NAMALWA (cell line): ENCODE measurements around the gene KIN.
"Not testable (repeated sequence)": the region's sequence is repeated elsewhere in the genome, so short reads cannot be mapped to it uniquely, and the experiment has no call there.

Experiments used
- DNase-seq: peaks from one replicate; pipeline ENCODE4 v3.0.0-alpha.2; 2015; ENCODE audit warnings: low spot score

The KIN gene

DNA sequence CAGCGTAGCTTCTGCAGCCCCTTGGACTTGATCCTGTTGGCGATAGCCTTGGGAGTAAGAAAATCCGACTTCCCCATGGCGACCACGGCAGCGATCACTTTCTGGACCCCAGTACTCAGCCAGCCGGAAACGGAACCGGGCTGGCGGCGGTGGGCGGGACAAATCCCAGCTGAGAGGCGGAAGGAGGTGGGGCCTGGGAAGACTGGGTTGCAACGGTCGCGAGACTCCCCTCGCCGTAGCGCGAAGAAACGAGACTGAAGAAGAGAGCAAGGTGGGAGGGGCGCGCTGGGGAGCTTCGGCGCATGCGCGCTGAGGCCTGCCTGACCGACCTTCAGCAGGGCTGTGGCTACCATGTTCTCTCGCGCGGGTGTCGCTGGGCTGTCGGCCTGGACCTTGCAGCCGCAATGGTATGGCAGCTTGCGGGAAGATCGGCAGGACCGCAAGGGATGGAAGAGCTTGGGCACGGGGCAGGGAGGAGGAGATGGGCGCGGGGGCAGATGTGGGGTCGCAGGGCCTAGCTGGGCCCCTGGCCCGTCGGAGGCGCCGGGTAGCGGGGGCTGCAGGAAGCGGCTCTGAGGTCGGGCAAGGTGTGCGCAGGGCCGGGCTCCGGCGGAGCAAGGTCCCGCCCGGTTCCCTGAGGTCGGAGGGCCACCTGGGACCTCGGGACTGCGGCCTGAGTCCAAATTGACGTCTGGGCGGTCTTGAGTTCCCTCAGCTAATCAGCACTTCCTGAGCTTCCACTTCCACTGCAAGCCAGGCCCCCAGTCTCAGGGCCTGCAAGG lies at the start of gene KIN, which contains the start of gene ATP5F1C:
Gene KIN, minus strand, starts transcription at position 137 of the 782 bp plus-strand sequence. Its CDS starts 60 bp downstream, at position 77.
Gene ATP5F1C, plus strand, starts transcription at position 321 of the 782 bp plus-strand sequence. Its CDS starts 31 bp downstream, at position 352.
- peak; percentile 97 for DNase-seq

DNA sequence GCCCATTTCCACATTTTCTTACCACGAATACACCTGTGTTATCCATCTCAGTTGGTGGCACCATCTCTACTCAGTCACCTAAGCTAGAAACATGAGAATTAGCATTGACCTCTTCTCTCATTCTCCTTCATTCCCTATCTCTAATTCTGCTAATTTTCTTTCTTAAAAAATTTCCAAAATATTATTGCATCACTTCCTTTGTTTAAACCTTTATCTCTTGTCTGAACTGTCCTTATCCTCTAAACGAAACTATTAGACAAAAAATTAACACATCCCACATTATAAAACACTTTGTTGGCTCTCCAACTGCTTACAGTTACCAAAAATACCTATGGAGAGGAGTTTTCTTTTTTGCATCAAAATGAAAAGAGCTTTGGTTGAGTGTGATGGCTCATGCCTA lies 48.8 kb upstream of the KIN start:
- no peak for DNase-seq

DNA sequence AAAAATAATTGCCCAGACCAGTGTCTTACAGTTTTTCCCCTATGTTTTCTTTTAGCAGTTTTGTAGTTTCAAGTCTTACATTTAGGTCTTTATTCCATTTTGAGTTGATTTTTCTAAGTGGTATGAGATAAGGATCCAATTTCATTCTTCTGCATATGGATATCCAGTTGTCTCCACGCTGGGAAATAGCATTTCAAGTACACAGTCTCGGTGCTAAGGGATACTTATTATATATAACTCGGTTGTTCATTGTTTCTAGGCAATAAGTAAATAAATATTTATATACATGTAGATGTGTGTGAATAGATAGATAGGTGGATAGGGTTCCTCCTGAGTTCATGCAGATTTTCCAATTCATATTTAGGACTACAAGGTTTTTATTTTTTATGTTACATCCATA lies 46.5 kb upstream of the KIN start:
- DNase-seq = no peak

DNA sequence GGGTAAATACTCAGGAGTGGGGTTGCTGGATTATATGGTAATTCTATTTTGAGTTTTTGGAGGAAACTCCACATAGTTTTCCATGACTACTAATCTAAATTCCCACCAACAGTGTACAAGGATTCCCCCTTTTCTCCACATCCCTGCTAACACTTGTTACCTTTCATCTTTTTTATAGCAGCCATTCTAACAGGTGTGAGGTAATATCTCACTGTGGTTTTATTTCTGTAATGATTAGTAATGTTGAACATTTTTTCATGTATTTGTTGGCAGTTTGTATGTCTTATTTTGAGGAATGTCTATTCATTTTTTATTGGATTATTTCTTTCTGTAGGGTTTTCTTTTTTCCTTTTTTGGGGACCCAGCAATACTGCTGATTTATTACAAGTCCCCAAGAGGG lies 45.4 kb upstream of the KIN start:
- DNase-seq = no peak

DNA sequence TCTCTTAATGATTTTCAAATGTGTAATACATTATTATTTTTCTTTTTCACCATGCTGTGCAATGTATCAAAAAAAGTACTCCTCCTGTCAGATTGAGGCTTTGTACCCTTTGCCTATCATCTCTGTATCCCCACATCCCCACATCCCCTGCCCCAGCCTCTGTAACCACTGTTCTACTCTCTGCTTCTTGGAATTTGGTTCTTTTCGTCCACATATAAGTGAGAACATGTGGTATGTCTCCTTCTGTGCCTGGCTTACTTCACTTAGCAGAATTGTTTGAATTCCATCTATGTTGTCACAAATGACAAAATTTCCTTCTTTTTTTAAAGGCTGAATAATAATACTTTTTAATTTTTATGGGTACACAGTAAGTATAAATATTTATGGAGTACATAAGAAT lies 44.3 kb upstream of the KIN start:
- no peak for DNase-seq

DNA sequence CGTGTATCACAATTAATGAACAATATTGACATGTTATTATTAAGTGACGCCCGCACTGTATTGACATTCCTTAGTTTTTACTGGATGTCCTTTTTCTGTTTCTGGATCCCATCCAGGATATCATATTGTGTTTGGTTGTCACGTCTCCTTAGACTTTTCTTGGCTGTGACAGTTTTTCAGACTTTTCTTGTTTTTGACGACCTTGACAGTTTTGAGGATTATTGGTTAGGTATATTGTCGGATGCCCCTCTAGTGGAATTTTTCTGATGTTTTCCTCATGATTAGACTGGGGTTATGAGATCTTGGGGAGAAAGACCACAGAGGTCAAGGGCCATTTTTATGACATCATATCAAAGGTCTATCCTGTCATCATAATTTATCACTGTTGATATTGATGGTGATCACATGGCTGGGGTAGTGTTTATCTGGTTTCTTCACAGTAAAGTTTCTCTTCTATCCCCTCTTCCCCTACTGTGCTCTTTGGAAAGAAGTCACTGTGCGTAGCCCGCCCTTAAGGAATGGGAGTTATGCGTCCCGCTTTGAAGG lies 41.6 kb upstream of the KIN start:
- DNase-seq = no peak

DNA sequence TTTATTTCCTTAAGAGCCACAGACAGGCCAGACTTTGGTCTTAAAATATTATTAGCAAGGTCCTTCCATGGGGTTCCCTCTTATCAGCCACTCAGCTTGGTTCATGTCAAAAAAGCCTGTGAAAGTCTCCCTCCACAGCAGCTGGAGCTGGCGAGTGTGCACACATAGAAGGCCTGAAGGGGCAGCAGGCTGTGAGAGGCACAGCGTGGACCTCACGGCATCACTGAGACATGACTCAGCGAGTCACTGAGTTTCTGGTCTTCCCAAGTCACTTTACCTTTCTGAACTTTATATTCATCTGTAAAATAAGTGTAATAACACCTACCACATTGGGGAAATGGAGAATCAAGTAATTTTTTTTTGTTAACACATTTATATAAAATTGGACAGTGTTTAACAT lies 39.2 kb upstream of the KIN start:
- no peak for DNase-seq

- DNase-seq = no peak
These were observed 36.5 kb upstream of the KIN start for GRCh38 chr10:7824251-7824650.

DNA sequence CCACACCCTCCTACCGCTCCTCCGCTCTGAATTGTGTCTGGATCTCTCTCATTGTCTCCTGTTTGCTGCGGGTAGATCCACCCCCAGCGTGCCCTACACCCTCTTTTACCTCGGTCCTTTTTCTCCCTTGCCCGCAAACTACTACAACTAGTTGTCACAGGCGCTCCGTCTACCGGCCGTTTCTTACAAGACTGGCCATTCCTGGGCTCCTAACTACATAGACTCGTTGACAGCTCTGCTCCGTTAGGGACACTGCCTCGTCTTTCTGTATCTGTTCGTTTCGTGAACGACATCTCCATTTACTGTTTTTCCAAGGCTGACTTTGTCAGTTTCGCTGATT lies 31.3 kb upstream of the KIN start:
- DNase-seq = peak; percentile 68

- peak; percentile 94 for DNase-seq
These were observed 30.7 kb upstream of the KIN start, which contains the start of gene TAF3 for GRCh38 chr10:7818295-7819120. TAF3 (plus strand) TSS chr10:7818505; CDS start chr10:7818710, 205 bp downstream.

DNA sequence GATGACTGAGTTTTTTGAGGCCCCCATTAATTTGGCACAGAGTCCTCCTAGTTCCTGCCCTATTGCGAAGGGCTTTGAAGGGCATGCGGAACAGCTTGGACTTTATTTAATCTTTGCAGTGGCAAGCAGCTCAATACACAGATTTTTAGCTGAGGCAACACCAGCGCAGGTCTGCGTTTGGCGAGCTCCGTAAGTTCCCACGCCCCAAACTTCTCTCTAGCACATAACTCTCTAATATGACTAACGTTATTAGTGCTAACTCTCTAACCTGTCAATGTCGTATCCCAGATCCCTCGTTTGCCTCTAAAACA lies 30.1 kb upstream of the KIN start:
- no peak for DNase-seq

GRCh38 chr10:7817576-7817975 lies 29.8 kb upstream of the KIN start:
- no peak for DNase-seq

- DNase-seq = peak; percentile 36
These were observed 25.7 kb upstream of the KIN start for GRCh38 chr10:7813481-7813880.

GRCh38 chr10:7811743-7812142 lies 23.9 kb upstream of the KIN start:
- not testable (repeated sequence) for DNase-seq

DNA sequence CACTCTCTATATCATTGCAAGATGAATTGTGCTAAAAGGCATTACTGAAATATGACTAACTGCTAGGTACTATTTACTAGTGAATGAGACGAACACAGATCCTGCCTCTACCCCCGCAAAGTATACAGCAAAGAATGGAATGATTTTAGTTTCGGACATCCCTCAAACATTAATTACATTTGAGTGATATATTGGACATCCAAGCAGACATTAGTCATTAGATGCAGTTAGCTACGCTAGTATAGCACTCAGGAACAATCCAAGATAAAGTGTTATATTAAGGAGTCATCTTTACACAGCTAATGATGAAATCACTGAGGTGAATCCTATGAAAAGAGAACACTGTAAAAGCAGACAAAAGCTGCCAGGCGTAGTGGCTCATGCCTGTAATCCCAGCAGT lies 23.2 kb upstream of the KIN start:
- DNase-seq = no peak

GRCh38 chr10:7810443-7810842 lies 22.6 kb upstream of the KIN start:
- no peak for DNase-seq

- no peak for DNase-seq
These were observed 21.0 kb upstream of the KIN start for GRCh38 chr10:7808686-7809267.

DNA sequence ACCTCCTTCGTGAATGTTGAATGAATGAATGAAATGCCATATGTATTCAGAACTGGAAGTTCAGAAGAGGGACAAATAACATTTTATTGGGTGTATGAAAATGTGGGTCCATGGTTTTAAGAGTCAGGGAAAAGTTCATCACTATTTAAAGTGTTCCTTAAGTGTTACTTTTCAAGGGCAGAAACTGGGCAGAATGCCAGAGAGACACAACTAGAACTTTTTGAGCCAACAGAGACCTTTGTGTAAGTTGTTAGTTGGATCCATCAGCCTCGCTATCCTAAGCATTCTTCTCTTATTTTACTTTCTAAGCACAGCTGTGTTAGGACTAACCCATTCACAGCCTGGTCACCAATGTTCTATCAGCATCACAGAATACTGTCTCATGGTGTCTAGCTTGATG lies 16.9 kb upstream of the KIN start:
- no peak for DNase-seq

DNA sequence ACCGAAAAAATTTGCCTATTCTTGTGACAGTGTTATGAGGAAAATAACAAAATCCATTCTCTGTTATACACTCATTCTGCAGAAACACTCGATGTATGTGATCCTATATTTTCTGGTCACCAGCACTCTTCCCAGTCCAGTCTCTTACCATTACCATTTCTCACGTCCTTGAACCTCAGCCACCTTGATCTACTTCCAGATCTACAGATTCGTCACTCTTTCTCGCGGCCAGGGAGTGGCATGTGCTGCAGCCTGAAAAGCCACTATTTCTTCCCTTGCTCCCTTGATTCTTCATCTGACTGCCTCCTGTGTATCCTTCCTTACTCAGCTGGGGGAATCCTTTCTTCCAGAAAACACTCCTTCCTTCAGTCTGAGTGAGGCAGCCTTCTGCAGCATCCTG lies 16.4 kb upstream of the KIN start:
- no peak for DNase-seq

- DNase-seq = no peak
These were observed 14.8 kb upstream of the KIN start for GRCh38 chr10:7802606-7803005.

DNA sequence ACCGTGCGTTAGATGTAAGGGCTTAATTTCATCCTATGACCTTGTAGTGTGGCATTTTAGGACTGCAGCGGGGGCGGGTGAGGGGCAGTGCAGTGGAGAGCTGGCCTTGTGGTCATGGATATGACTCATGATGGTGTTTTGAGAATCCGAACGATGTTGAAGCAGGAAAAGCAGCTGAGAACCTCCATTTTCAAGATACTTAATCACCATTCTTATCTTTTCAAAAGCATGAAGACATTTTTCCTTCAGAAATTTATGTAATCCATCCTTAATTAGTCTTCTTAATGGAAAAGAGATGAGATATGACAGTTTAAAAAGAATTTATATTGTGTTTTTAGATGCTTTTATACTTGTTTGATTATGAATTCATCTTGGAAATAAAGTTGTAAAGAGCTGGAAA lies 9.8 kb upstream of the KIN start:
- no peak for DNase-seq

DNA sequence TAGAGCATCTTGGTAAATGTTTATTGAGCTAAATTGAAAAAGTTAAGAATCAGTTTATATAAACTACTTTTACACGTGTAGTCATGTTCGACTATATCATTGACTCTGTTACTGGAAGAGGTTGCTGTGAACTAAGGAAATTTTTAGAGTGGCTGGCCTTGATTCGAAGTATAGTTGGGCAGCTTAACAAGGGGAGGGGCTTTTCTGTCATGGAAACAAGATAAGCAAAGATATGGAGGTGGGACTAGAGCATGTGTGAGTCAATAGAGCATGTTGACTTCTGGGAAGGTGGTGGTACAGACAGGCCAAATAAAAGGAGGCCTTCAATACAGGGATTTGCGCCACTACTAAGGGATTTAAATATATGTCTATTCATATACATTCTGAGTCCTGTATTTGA lies 7.8 kb upstream of the KIN start:
- DNase-seq = no peak
